Measurements from ENCODE around the gene ACR.

- TF ChIP-seq CTCF (IDR thresholded peaks at IDR 0.05; ENCODE audit: low read depth, low read length) (no peak), EZH2phosphoT487 (IDR thresholded peaks at IDR 0.05; ENCODE audit: low read depth) (no peak)
Measured at GRCh38 chr22:50696799-50697561, 41.0 kb upstream of the ACR start.

Data from OCI-LY3 (cell line).